PFSK-1 (cell line): ENCODE measurements around the gene SOWAHB.

Experiments
- FOXP2 ChIP-seq: optimal IDR thresholded peaks from 2 replicates; pipeline ENCODE3; 2011; ENCODE audit warnings: borderline replicate concordance, control low read depth, inconsistent platforms; ENCODE audit not compliant: insufficient read depth; ENCODE audit errors: extremely low read length, extremely low read depth
- POLR2AphosphoS5 ChIP-seq: IDR thresholded peaks from 2 replicates; pipeline ENCODE4 v1.6.1; 2012; ENCODE audit warnings: low read depth, mild to moderate bottlenecking, control low read depth, low read length, moderate library complexity
- SIN3A ChIP-seq: IDR thresholded peaks from 2 replicates; pipeline ENCODE4 v1.6.1; 2012; ENCODE audit warnings: mild to moderate bottlenecking, low read length, moderate library complexity, borderline replicate concordance; ENCODE audit not compliant: insufficient read depth
- TAF1 ChIP-seq: IDR thresholded peaks from 2 replicates; pipeline ENCODE4 v1.6.1; 2012; ENCODE audit warnings: low read length, control low read depth, borderline replicate concordance; ENCODE audit not compliant: insufficient read depth
- TF ChIP-seq, protein P1 (sequence below), 2 experiments: IDR thresholded peaks; 2 replicates each; pipeline versions ENCODE4 v1.6.1 to v1.8.0; 2011 to 2012; ENCODE audit warnings: low read depth in 2 of 2, low read length in 2 of 2, control low read depth in 1 of 2, inconsistent platforms in 1 of 2, mild to moderate bottlenecking in 1 of 2, moderate library complexity in 1 of 2; ENCODE audit not compliant: insufficient read depth in 1 of 2

SOWAHB gene

DNA sequence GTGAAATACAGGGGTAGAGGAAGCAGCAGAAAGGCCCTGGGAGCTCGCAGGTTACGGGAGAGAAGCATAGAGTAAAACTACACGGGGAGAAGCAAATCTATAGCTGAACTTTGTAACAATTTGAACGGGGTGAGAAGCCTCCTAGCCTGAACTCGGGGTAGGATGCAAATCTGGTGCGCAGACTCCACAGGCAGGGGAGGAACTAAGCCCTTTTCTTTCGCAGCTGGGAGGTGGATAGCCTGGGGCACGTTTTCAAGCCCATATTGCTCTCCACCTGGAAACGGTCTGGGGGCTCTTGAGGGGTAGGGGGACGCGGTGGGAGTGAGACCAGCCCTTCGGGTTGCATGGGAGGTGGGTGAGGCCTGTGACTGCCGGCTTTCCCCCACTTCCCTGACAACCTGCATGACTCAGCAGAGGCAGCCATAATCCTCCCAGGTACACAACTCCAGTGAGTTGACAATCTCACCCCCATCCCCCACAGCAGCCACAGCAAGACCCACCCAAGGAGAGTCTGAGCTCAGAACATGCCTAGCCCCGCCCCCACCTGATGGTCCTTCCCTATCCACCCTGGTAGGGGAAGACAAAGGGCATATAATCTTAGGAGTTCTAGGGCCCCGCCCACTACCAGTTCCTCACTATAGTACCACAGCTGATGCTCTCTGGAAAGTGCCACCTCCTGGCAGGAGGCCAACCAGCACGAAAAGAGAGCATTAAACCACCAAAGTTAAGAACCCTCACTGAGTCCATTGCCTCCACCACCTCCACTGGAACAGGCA, 29.9 kb downstream of the SOWAHB start:
- TF ChIP-seq TAF1 (no peak), SIN3A (no peak), POLR2AphosphoS5 (no peak), FOXP2 (no peak)
- TF ChIP-seq, protein P1, sequence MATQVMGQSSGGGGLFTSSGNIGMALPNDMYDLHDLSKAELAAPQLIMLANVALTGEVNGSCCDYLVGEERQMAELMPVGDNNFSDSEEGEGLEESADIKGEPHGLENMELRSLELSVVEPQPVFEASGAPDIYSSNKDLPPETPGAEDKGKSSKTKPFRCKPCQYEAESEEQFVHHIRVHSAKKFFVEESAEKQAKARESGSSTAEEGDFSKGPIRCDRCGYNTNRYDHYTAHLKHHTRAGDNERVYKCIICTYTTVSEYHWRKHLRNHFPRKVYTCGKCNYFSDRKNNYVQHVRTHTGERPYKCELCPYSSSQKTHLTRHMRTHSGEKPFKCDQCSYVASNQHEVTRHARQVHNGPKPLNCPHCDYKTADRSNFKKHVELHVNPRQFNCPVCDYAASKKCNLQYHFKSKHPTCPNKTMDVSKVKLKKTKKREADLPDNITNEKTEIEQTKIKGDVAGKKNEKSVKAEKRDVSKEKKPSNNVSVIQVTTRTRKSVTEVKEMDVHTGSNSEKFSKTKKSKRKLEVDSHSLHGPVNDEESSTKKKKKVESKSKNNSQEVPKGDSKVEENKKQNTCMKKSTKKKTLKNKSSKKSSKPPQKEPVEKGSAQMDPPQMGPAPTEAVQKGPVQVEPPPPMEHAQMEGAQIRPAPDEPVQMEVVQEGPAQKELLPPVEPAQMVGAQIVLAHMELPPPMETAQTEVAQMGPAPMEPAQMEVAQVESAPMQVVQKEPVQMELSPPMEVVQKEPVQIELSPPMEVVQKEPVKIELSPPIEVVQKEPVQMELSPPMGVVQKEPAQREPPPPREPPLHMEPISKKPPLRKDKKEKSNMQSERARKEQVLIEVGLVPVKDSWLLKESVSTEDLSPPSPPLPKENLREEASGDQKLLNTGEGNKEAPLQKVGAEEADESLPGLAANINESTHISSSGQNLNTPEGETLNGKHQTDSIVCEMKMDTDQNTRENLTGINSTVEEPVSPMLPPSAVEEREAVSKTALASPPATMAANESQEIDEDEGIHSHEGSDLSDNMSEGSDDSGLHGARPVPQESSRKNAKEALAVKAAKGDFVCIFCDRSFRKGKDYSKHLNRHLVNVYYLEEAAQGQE (IDR thresholded peaks at IDR 0.05; ENCODE audit: insufficient read depth in 1 of 2, low read depth in 2 of 2, low read length in 2 of 2), result no peak

DNA sequence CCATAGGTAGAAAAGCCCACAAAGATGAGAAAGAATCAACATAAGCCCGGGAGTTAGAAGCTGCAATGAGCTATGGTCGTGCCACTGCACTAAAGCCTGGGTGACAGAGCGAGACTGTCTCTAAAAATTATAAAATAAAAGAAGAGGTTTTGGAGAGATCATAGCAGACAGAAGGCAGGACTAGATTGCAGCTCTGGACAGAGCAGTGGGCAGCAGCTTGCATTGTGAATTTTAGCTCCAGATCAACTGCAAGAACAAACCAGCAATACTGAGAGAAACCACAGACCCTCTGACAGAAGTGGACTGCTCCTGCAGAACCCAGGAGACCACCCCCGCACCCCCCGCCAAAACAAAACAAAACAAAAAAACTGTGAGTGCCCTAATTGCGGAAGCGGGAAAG, 30.6 kb downstream of the SOWAHB start:
- TF ChIP-seq, protein P1 (IDR thresholded peaks at IDR 0.05; ENCODE audit: insufficient read depth in 1 of 2, low read depth in 2 of 2, low read length in 2 of 2), result no peak

DNA sequence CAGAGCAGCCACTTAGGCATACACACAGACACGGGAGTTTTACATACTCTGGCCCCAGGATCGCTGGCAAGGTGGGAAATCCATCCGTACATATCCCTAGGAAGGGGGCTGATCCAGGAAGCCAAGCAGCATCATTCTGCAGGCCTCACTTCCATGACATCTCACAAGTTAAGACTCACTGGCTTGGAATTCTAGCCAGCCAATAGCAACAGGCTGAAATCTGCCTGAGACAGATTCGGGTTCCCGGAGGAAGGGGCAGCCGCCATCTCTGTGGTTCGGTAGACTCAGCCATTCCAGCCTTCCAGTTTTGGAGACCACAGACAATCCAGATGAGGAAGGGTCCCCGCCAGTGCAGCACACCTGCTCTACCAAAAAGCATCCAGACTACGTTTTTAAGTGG, 31.3 kb downstream of the SOWAHB start:
- TF ChIP-seq, protein P1 (IDR thresholded peaks at IDR 0.05; ENCODE audit: insufficient read depth in 1 of 2, low read depth in 2 of 2, low read length in 2 of 2), result no peak
- TF ChIP-seq POLR2AphosphoS5, result no peak
- TF ChIP-seq SIN3A, result no peak
- no peak for TF ChIP-seq FOXP2
- TF ChIP-seq TAF1, result no peak

DNA sequence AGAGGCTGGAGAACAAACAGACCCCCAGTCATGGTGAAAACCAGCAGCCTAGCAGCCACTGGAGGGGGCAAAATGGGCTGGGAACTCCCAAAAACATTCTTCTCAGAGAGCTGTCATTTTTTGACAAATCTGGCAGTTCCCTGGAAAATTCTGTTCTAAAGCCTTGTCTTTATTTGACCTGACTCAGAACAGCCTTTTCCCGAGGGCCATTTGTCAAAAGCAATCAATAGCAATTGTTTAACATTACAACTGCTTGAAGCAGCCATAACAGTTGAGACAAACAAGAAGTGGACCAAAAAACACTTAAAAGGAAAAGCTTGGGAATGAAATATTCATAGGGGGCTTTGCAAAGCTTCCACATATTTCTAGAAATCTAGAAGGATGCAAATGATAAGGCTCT, 39.6 kb downstream of the SOWAHB start:
- TF ChIP-seq SIN3A, result no peak
- TF ChIP-seq, protein P1 (IDR thresholded peaks at IDR 0.05; ENCODE audit: insufficient read depth in 1 of 2, low read depth in 2 of 2, low read length in 2 of 2), result no peak
- TF ChIP-seq TAF1, result no peak
- no peak for TF ChIP-seq POLR2AphosphoS5

DNA sequence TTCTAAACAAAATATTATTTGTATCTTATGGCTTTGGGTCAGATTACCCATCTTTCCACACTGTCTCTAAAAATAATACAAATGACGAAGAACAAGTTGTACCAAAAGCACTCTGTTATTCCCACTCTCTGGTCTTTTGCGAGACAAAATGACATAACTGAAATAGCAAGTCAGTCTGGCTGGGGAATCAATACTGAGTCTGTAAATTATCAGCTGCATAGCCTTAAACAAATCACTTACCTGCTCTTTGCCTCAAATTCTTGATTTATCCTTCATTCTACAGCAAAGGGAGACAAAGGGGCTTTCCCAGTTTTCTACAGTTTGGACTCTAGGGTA, 40.9 kb downstream of the SOWAHB start:
- TF ChIP-seq POLR2AphosphoS5 (no peak), SIN3A (no peak), FOXP2 (no peak), TAF1 (no peak)
- TF ChIP-seq, protein P1 (IDR thresholded peaks at IDR 0.05; ENCODE audit: insufficient read depth in 1 of 2, low read depth in 2 of 2, low read length in 2 of 2), result no peak
